HEK293 (cell line): ENCODE results near the gene DNAJC22.

Experiments
- AEBP2 ChIP-seq: fragments of 450-650 bp; formaldehyde crosslinking; IDR thresholded peaks from 2 replicates; pipeline ENCODE4 v1.5.1; 2016; ENCODE audit warnings: missing biosample characterization, missing genetic modification characterization, borderline replicate concordance
- EGR2 ChIP-seq: fragments of 450-650 bp; formaldehyde crosslinking; IDR thresholded peaks from 2 replicates; pipeline ENCODE4 v1.5.1; 2016; ENCODE audit warnings: low read depth, missing biosample characterization, missing genetic modification characterization
- GLIS2 ChIP-seq: fragments of 450-650 bp; formaldehyde crosslinking; IDR thresholded peaks from 2 replicates; pipeline ENCODE4 v1.5.1; 2016; ENCODE audit warnings: missing biosample characterization, missing genetic modification characterization
- IKZF3 ChIP-seq: fragments of 450-650 bp; IDR thresholded peaks from 2 replicates; pipeline ENCODE4 v1.5.0; 2018; ENCODE audit warnings: missing biosample characterization, mild to moderate bottlenecking, missing genetic modification characterization, moderate library complexity
- INSM2 ChIP-seq: fragments of 450-650 bp; formaldehyde crosslinking; IDR thresholded peaks from 2 replicates; pipeline ENCODE4 v1.5.1; 2016; ENCODE audit warnings: missing biosample characterization, missing genetic modification characterization
- KLF9 ChIP-seq: fragments of 450-650 bp; formaldehyde crosslinking; IDR thresholded peaks from 2 replicates; pipeline ENCODE4 v1.5.1; 2016; ENCODE audit warnings: missing biosample characterization, missing genetic modification characterization, low read depth
- OSR2 ChIP-seq: fragments of 450-650 bp; formaldehyde crosslinking; IDR thresholded peaks from 2 replicates; pipeline ENCODE4 v1.5.1; 2016; ENCODE audit warnings: missing biosample characterization, missing genetic modification characterization
- REPIN1 ChIP-seq: fragments of 450-650 bp; formaldehyde crosslinking; IDR thresholded peaks from 2 replicates; pipeline ENCODE4 v1.5.1; 2017; ENCODE audit warnings: missing biosample characterization, missing genetic modification characterization, low read depth
- SCRT2 ChIP-seq: fragments of 450-650 bp; formaldehyde crosslinking; IDR thresholded peaks from 2 replicates; pipeline ENCODE4 v1.5.1; 2016; ENCODE audit warnings: missing biosample characterization, missing genetic modification characterization
- SP7 ChIP-seq: fragments of 450-650 bp; formaldehyde crosslinking; IDR thresholded peaks from 2 replicates; pipeline ENCODE4 v1.5.1; 2016; ENCODE audit warnings: missing biosample characterization, missing genetic modification characterization
- TRIM28 ChIP-seq: IDR thresholded peaks from 2 replicates; pipeline ENCODE4 v1.6.1; 2011; ENCODE audit warnings: low read length, control low read depth, borderline replicate concordance
- YY1 ChIP-seq: fragments of 450-650 bp; formaldehyde crosslinking; IDR thresholded peaks from 2 replicates; pipeline ENCODE4 v1.5.1; 2018; ENCODE audit warnings: missing biosample characterization, missing genetic modification characterization
- ZFP41 ChIP-seq: fragments of 450-650 bp; formaldehyde crosslinking; IDR thresholded peaks from 2 replicates; pipeline ENCODE4 v1.5.1; 2016; ENCODE audit warnings: missing biosample characterization, missing genetic modification characterization, borderline replicate concordance
- ZNF10 ChIP-seq: fragments of 450-650 bp; formaldehyde crosslinking; IDR thresholded peaks from 2 replicates; pipeline ENCODE4 v1.5.1; 2017; ENCODE audit warnings: missing biosample characterization, missing genetic modification characterization
- ZNF184 ChIP-seq: fragments of 450-650 bp; IDR thresholded peaks from 2 replicates; pipeline ENCODE4 v1.5.1; 2018; ENCODE audit warnings: missing biosample characterization, mild to moderate bottlenecking, missing genetic modification characterization
- ZNF23 ChIP-seq: fragments of 450-650 bp; formaldehyde crosslinking; IDR thresholded peaks from 2 replicates; pipeline ENCODE4 v1.5.1; 2016; ENCODE audit warnings: missing biosample characterization, missing genetic modification characterization, borderline replicate concordance
- ZNF416 ChIP-seq: fragments of 450-650 bp; formaldehyde crosslinking; IDR thresholded peaks from 2 replicates; pipeline ENCODE4 v1.5.1; 2016; ENCODE audit warnings: missing biosample characterization, missing genetic modification characterization
- ZNF433 ChIP-seq: fragments of 450-650 bp; formaldehyde crosslinking; IDR thresholded peaks from 2 replicates; pipeline ENCODE4 v1.5.1; 2016; ENCODE audit warnings: missing biosample characterization, missing genetic modification characterization, low read depth
- ZNF510 ChIP-seq: fragments of 450-650 bp; formaldehyde crosslinking; IDR thresholded peaks from 2 replicates; pipeline ENCODE4 v1.5.1; 2018; ENCODE audit warnings: mild to moderate bottlenecking, missing genetic modification characterization, missing biosample characterization; ENCODE audit not compliant: insufficient replicate concordance
- ZNF544 ChIP-seq: fragments of 450-650 bp; formaldehyde crosslinking; IDR thresholded peaks from 2 replicates; pipeline ENCODE4 v1.5.0; 2017; ENCODE audit warnings: missing biosample characterization, missing genetic modification characterization
- ZNF558 ChIP-seq: fragments of 450-650 bp; formaldehyde crosslinking; IDR thresholded peaks from 2 replicates; pipeline ENCODE4 v1.5.1; 2016; ENCODE audit warnings: missing biosample characterization, missing genetic modification characterization
- ZNF571 ChIP-seq: fragments of 450-650 bp; formaldehyde crosslinking; IDR thresholded peaks from 2 replicates; pipeline ENCODE4 v1.5.0; 2017; ENCODE audit warnings: missing biosample characterization, missing genetic modification characterization
- ZNF626 ChIP-seq: fragments of 450-650 bp; sonication (Bioruptor Pico); formaldehyde crosslinking; IDR thresholded peaks from 2 replicates; pipeline ENCODE4 v1.5.1; 2018; ENCODE audit warnings: missing biosample characterization, missing genetic modification characterization, inconsistent platforms
- ZNF664 ChIP-seq: fragments of 450-650 bp; formaldehyde crosslinking; IDR thresholded peaks from 2 replicates; pipeline ENCODE4 v1.5.1; 2016; ENCODE audit warnings: missing biosample characterization, missing genetic modification characterization
- ZNF701 ChIP-seq: fragments of 450-650 bp; formaldehyde crosslinking; IDR thresholded peaks from 2 replicates; pipeline ENCODE4 v1.5.1; 2016; ENCODE audit warnings: missing biosample characterization, missing genetic modification characterization
- ZNF747 ChIP-seq: fragments of 450-650 bp; formaldehyde crosslinking; IDR thresholded peaks from 2 replicates; pipeline ENCODE4 v1.5.1; 2016; ENCODE audit warnings: missing biosample characterization, missing genetic modification characterization
- ZNF792 ChIP-seq: fragments of 450-650 bp; formaldehyde crosslinking; IDR thresholded peaks from 2 replicates; pipeline ENCODE4 v1.5.1; 2016; ENCODE audit warnings: missing biosample characterization, missing genetic modification characterization
- ZNF830 ChIP-seq: fragments of 450-650 bp; IDR thresholded peaks from 2 replicates; pipeline ENCODE4 v1.5.0; 2018; ENCODE audit warnings: missing biosample characterization, missing genetic modification characterization, low read depth, mild to moderate bottlenecking, moderate library complexity
- TF ChIP-seq, protein P1 (sequence below): fragments of 450-650 bp; formaldehyde crosslinking; IDR thresholded peaks from 2 replicates; pipeline ENCODE4 v1.5.1; 2016; ENCODE audit warnings: missing biosample characterization, missing genetic modification characterization, borderline replicate concordance
- TF ChIP-seq, protein P2 (sequence below): fragments of 450-650 bp; formaldehyde crosslinking; IDR thresholded peaks from 2 replicates; pipeline ENCODE4 v1.5.1; 2016; ENCODE audit warnings: missing biosample characterization, missing genetic modification characterization

DNAJC22 gene

GRCh38 chr12:49331380-49332222, 15.1 kb upstream of the DNAJC22 start (continued):
- TF ChIP-seq, protein P1, sequence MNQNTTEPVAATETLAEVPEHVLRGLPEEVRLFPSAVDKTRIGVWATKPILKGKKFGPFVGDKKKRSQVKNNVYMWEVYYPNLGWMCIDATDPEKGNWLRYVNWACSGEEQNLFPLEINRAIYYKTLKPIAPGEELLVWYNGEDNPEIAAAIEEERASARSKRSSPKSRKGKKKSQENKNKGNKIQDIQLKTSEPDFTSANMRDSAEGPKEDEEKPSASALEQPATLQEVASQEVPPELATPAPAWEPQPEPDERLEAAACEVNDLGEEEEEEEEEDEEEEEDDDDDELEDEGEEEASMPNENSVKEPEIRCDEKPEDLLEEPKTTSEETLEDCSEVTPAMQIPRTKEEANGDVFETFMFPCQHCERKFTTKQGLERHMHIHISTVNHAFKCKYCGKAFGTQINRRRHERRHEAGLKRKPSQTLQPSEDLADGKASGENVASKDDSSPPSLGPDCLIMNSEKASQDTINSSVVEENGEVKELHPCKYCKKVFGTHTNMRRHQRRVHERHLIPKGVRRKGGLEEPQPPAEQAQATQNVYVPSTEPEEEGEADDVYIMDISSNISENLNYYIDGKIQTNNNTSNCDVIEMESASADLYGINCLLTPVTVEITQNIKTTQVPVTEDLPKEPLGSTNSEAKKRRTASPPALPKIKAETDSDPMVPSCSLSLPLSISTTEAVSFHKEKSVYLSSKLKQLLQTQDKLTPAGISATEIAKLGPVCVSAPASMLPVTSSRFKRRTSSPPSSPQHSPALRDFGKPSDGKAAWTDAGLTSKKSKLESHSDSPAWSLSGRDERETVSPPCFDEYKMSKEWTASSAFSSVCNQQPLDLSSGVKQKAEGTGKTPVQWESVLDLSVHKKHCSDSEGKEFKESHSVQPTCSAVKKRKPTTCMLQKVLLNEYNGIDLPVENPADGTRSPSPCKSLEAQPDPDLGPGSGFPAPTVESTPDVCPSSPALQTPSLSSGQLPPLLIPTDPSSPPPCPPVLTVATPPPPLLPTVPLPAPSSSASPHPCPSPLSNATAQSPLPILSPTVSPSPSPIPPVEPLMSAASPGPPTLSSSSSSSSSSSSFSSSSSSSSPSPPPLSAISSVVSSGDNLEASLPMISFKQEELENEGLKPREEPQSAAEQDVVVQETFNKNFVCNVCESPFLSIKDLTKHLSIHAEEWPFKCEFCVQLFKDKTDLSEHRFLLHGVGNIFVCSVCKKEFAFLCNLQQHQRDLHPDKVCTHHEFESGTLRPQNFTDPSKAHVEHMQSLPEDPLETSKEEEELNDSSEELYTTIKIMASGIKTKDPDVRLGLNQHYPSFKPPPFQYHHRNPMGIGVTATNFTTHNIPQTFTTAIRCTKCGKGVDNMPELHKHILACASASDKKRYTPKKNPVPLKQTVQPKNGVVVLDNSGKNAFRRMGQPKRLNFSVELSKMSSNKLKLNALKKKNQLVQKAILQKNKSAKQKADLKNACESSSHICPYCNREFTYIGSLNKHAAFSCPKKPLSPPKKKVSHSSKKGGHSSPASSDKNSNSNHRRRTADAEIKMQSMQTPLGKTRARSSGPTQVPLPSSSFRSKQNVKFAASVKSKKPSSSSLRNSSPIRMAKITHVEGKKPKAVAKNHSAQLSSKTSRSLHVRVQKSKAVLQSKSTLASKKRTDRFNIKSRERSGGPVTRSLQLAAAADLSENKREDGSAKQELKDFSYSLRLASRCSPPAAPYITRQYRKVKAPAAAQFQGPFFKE (tag by site-specific recombination), result no peak
- TF ChIP-seq ZNF10 (tag by site-specific recombination) (no peak), ZNF571 (no peak), YY1 (tag by site-specific recombination) (no peak), IKZF3 (tag by site-specific recombination) (peak; percentile 76), ZNF664 (tag by site-specific recombination) (no peak), ZNF416 (tag by site-specific recombination) (no peak), SCRT2 (tag by site-specific recombination) (no peak), KLF9 (tag by site-specific recombination) (peak; percentile 79), ZFP41 (tag by site-specific recombination) (no peak), ZNF510 (tag by site-specific recombination) (no peak), ZNF558 (tag by site-specific recombination) (no peak), ZNF792 (tag by site-specific recombination) (no peak), ZNF433 (tag by site-specific recombination) (no peak), TRIM28 (no peak), ZNF23 (no peak), SP7 (tag by site-specific recombination) (peak; percentile 44; the same call in 1 of the 2 replicates), OSR2 (tag by site-specific recombination) (peak; percentile 41; the same call in 1 of the 2 replicates), ZNF747 (tag by site-specific recombination) (no peak), AEBP2 (no peak), EGR2 (tag by site-specific recombination) (peak; percentile 55; the same call in 1 of the 2 replicates), GLIS2 (peak; percentile 62), ZNF830 (no peak), ZNF184 (no peak), ZNF626 (tag by site-specific recombination) (no peak), ZNF544 (tag by site-specific recombination) (no peak), INSM2 (no peak), ZNF701 (no peak), REPIN1 (tag by site-specific recombination) (no peak)
- TF ChIP-seq, protein P2, sequence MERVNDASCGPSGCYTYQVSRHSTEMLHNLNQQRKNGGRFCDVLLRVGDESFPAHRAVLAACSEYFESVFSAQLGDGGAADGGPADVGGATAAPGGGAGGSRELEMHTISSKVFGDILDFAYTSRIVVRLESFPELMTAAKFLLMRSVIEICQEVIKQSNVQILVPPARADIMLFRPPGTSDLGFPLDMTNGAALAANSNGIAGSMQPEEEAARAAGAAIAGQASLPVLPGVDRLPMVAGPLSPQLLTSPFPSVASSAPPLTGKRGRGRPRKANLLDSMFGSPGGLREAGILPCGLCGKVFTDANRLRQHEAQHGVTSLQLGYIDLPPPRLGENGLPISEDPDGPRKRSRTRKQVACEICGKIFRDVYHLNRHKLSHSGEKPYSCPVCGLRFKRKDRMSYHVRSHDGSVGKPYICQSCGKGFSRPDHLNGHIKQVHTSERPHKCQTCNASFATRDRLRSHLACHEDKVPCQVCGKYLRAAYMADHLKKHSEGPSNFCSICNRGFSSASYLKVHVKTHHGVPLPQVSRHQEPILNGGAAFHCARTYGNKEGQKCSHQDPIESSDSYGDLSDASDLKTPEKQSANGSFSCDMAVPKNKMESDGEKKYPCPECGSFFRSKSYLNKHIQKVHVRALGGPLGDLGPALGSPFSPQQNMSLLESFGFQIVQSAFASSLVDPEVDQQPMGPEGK (tag by site-specific recombination), result peak; percentile 66
